ENCODE measurements around the gene PPP2R5D.
"Not testable (repeated sequence)": the region's sequence is repeated elsewhere in the genome, so short reads cannot be mapped to it uniquely, and the experiment has no call there.

The PPP2R5D gene

GRCh38 chr6:43033496-43034189 lies 49.3 kb downstream of the PPP2R5D start:
- no peak for DNase-seq

GRCh38 chr6:43034190-43034525 lies 49.8 kb downstream of the PPP2R5D start:
- no peak for DNase-seq

GRCh38 chr6:43035495-43036194 lies 51.3 kb downstream of the PPP2R5D start:
- DNase-seq, result no peak

GRCh38 chr6:43036712-43037111 lies 52.3 kb downstream of the PPP2R5D start:
- no peak for DNase-seq

- DNase-seq, result no peak
Observed at GRCh38 chr6:43037197-43037596, 52.8 kb downstream of the PPP2R5D start.

GRCh38 chr6:43037706-43038105 lies 53.3 kb downstream of the PPP2R5D start:
- no peak for DNase-seq

- no peak for DNase-seq
Observed at GRCh38 chr6:43038727-43039126, 54.4 kb downstream of the PPP2R5D start.

GRCh38 chr6:43040542-43041257 lies 56.3 kb downstream of the PPP2R5D start:
- DNase-seq, result no peak

- DNase-seq, result not testable (repeated sequence)
Observed at GRCh38 chr6:43041475-43041874, 57.1 kb downstream of the PPP2R5D start.

- DNase-seq, result no peak
Observed at GRCh38 chr6:43043310-43043709, 58.9 kb downstream of the PPP2R5D start.

- DNase-seq, result no peak
Observed at GRCh38 chr6:43045371-43045930, 61.1 kb downstream of the PPP2R5D start.

- no peak for DNase-seq
Observed at GRCh38 chr6:43047998-43048397, 63.6 kb downstream of the PPP2R5D start.

GRCh38 chr6:43050981-43051380 lies 66.6 kb downstream of the PPP2R5D start:
- DNase-seq, result no peak

GRCh38 chr6:43052225-43052841 lies 68.0 kb downstream of the PPP2R5D start:
- no peak for DNase-seq

- no peak for DNase-seq
Observed at GRCh38 chr6:43052842-43053544, 68.6 kb downstream of the PPP2R5D start.

- DNase-seq, result peak; percentile 99
Observed at GRCh38 chr6:43053545-43054205, 69.3 kb downstream of the PPP2R5D start, which contains the start of gene CUL7. CUL7 (minus strand) TSS chr6:43053851; CDS start chr6:43052788, 1,063 bp downstream.

GRCh38 chr6:43054206-43054943 lies 70.0 kb downstream of the PPP2R5D start:
- no peak for DNase-seq

- no peak for DNase-seq
Observed at GRCh38 chr6:43055966-43056365, 71.6 kb downstream of the PPP2R5D start.

GRCh38 chr6:43058531-43058930 lies 74.2 kb downstream of the PPP2R5D start:
- no peak for DNase-seq

- peak; percentile 95 for DNase-seq
Observed at GRCh38 chr6:43059168-43060033, 75.0 kb downstream of the PPP2R5D start, which contains the start of the genes KLC4 and MRPL2. KLC4 (plus strand) TSS chr6:43059631; CDS start chr6:43061336, 1,705 bp downstream. MRPL2 (minus strand) TSS chr6:43059434; CDS start chr6:43059381, 53 bp downstream.
